H9 (cell line): ENCODE results near the gene ARL16. TPM values are rescaled to one million over a fixed set of nuclear protein-coding genes. Genes with fewer than 3 reads are reported as not detected.

ENCODE experiments used
- DNase-seq: peaks from one replicate; pipeline ENCODE4 v3.0.0-alpha.2; 2017
- H2AFZ ChIP-seq: one replicate; pipeline ENCODE4 v1.6.1; 2013; ENCODE audit warnings: mild to moderate bottlenecking, low read length, control low read depth, moderate library complexity
- H2AK5ac ChIP-seq: 2 replicates; pipeline ENCODE4 v1.6.1; 2013; ENCODE audit warnings: low read length, control low read depth, mixed read lengths; ENCODE audit not compliant: insufficient read length
- H2BK120ac ChIP-seq: one replicate; pipeline ENCODE4 v1.6.1; 2013; ENCODE audit warnings: low read depth, mild to moderate bottlenecking, low read length, control low read depth, inconsistent platforms; ENCODE audit not compliant: poor library complexity, severe bottlenecking
- H2BK12ac ChIP-seq: 2 replicates; pipeline ENCODE4 v1.6.1; 2013; ENCODE audit warnings: low read length, control low read depth, mixed read lengths, low read depth; ENCODE audit not compliant: insufficient read length
- H2BK15ac ChIP-seq: 2 replicates; pipeline ENCODE4 v1.6.1; 2013; ENCODE audit warnings: low read depth, low read length, control low read depth
- H2BK20ac ChIP-seq: one replicate; pipeline ENCODE4 v1.6.1; 2013; ENCODE audit warnings: low read depth, mild to moderate bottlenecking, low read length, control low read depth, inconsistent platforms; ENCODE audit not compliant: poor library complexity, severe bottlenecking
- H2BK5ac ChIP-seq: 2 replicates; pipeline ENCODE4 v1.6.1; 2013; ENCODE audit warnings: low read length, control low read depth, mixed read lengths; ENCODE audit not compliant: insufficient read length
- H3K14ac ChIP-seq: 2 replicates; pipeline ENCODE4 v1.6.1; 2013; ENCODE audit warnings: low read length, control low read depth; ENCODE audit not compliant: insufficient read depth
- H3K18ac ChIP-seq: 2 replicates; pipeline ENCODE4 v1.6.1; 2013; ENCODE audit warnings: low read depth, mild to moderate bottlenecking, mixed read lengths, low read length, control low read depth; ENCODE audit not compliant: insufficient read length
- H3K23ac ChIP-seq: 2 replicates; pipeline ENCODE4 v1.6.1; 2013; ENCODE audit warnings: low read length, control low read depth, mixed read lengths, low read depth; ENCODE audit not compliant: insufficient read length
- H3K23me2 ChIP-seq: 2 replicates; pipeline ENCODE4 v1.6.1; 2013; ENCODE audit warnings: low read depth, mild to moderate bottlenecking, mixed read lengths, low read length, control low read depth; ENCODE audit not compliant: insufficient read length, poor library complexity, severe bottlenecking
- H3K27ac ChIP-seq: 2 replicates; pipeline ENCODE4 v1.5.1; 2013; ENCODE audit warnings: low read length, control low read depth, mixed read lengths, low read depth; ENCODE audit not compliant: insufficient read length
- H3K27me3 ChIP-seq: 2 replicates; pipeline ENCODE4 v1.6.1; 2013; ENCODE audit warnings: low read length, control low read depth, inconsistent platforms; ENCODE audit not compliant: insufficient read depth
- H3K4ac ChIP-seq: 2 replicates; pipeline ENCODE4 v1.6.1; 2013; ENCODE audit warnings: low read depth, mild to moderate bottlenecking, control low read depth, inconsistent platforms, low read length, moderate library complexity
- H3K4me1 ChIP-seq: 2 replicates; pipeline ENCODE4 v1.6.1; 2013; ENCODE audit warnings: low read length, control low read depth, inconsistent platforms; ENCODE audit not compliant: insufficient read depth
- H3K4me2 ChIP-seq: 2 replicates; pipeline ENCODE4 v1.6.1; 2013; ENCODE audit warnings: low read length, control low read depth, mixed read lengths; ENCODE audit not compliant: insufficient read length, insufficient read depth
- H3K56ac ChIP-seq: 2 replicates; pipeline ENCODE4 v1.6.1; 2013; ENCODE audit warnings: low read depth, mild to moderate bottlenecking, mixed read lengths, low read length, control low read depth; ENCODE audit not compliant: insufficient read length
- H3K79me1 ChIP-seq: 2 replicates; pipeline ENCODE4 v1.6.1; 2013; ENCODE audit warnings: low read depth, mild to moderate bottlenecking, moderate library complexity, low read length, control low read depth, inconsistent platforms; ENCODE audit not compliant: insufficient read depth, poor library complexity, severe bottlenecking
- H3K79me2 ChIP-seq: 2 replicates; pipeline ENCODE4 v1.6.1; 2013; ENCODE audit warnings: low read length, control low read depth, inconsistent platforms; ENCODE audit not compliant: insufficient read depth
- H3K9ac ChIP-seq: 2 replicates; pipeline ENCODE4 v1.6.1; 2013; ENCODE audit warnings: low read length, control low read depth, mixed read lengths; ENCODE audit not compliant: insufficient read length; ENCODE audit errors: extremely low read depth
- H3K9me3 ChIP-seq: one replicate; pipeline ENCODE4 v1.6.1; 2013; ENCODE audit warnings: low read depth, low read length, inconsistent platforms; ENCODE audit not compliant: control insufficient read depth
- H3T11ph ChIP-seq: one replicate; pipeline ENCODE4 v1.6.1; 2013; ENCODE audit warnings: mild to moderate bottlenecking, low read length, control low read depth, inconsistent platforms
- H4K20me1 ChIP-seq: one replicate; pipeline ENCODE4 v1.6.1; 2013; ENCODE audit not compliant: control insufficient read depth, insufficient read length, insufficient read depth
- H4K5ac ChIP-seq: 2 replicates; pipeline ENCODE4 v1.6.1; 2013; ENCODE audit warnings: low read depth, mild to moderate bottlenecking, mixed read lengths, low read length, control low read depth; ENCODE audit not compliant: insufficient read length
- H4K8ac ChIP-seq: replicated peaks from 2 replicates; pipeline ENCODE4 v1.6.1; 2013; ENCODE audit warnings: low read length, control low read depth, mixed read lengths, low read depth; ENCODE audit not compliant: insufficient read length
- H4K91ac ChIP-seq: 2 replicates; pipeline ENCODE4 v1.6.1; 2013; ENCODE audit warnings: low read depth, mild to moderate bottlenecking, moderate library complexity, mixed read lengths, low read length, control low read depth; ENCODE audit not compliant: insufficient read length
- H3K27ac Mint-ChIP-seq, 3 experiments: 2 replicates in 2 of 3; 3 replicates in 1 of 3; pipeline ENCODE4 v1.8.0; 2020 to 2021; ENCODE audit warnings: mixed read lengths in 3 of 3, mild to moderate bottlenecking in 1 of 3, moderate library complexity in 1 of 3
- H3K27me3 Mint-ChIP-seq: 2 replicates; pipeline ENCODE4 v1.8.0; 2021; ENCODE audit warnings: low read depth, mild to moderate bottlenecking, moderate library complexity, mixed read lengths
- H3K36me3 Mint-ChIP-seq, 3 experiments: 2 replicates in 2 of 3; 3 replicates in 1 of 3; pipeline ENCODE4 v1.8.0; 2020 to 2021; ENCODE audit warnings: low read depth in 3 of 3, mixed read lengths in 3 of 3; ENCODE audit not compliant: insufficient read depth in 1 of 3
- H3K4me1 Mint-ChIP-seq, 2 experiments: 2 replicates each; pipeline ENCODE4 v1.8.0; 2020; ENCODE audit warnings: mixed read lengths in 2 of 2
- H3K4me3 Mint-ChIP-seq, 2 experiments: 2 replicates in 1 of 2; 3 replicates in 1 of 2; pipeline ENCODE4 v1.8.0; 2020 to 2021; ENCODE audit warnings: mild to moderate bottlenecking in 2 of 2, mixed read lengths in 2 of 2, moderate library complexity in 1 of 2
- H3K9me3 Mint-ChIP-seq, 2 experiments: 2 replicates in 1 of 2; 3 replicates in 1 of 2; pipeline ENCODE4 v1.8.0; 2020; ENCODE audit warnings: mild to moderate bottlenecking in 2 of 2, mixed read lengths in 2 of 2, moderate library complexity in 1 of 2
- WGBS: extraction: QIAGEN DNeasy Blood & Tissue Kit; methylation state at CpG from one replicate; pipeline ENCODE4 v1.1.7; 2013; ENCODE audit warnings: missing lambda C conversion rate, low lambda C conversion rate, mixed read lengths; ENCODE audit not compliant: insufficient read length; ENCODE audit errors: extremely low coverage; 5-methylcytosine and 5-hydroxymethylcytosine counted together
- total RNA-seq: library from RNA; stranded (reverse); gene quantifications from 2 replicates; pipeline ENCODE4 v1.2.1, GENCODE V29; 2021
- TF ChIP-seq, protein P1 (sequence below): fragments of 200-600 bp; sonication (generic); conservative IDR thresholded peaks from 3 replicates; pipeline ENCODE4 v1.8.0; 2021; ENCODE audit warnings: antibody characterized with exemption, mild to moderate bottlenecking

Gene ARL16
- total RNA-seq, 1 experiment from 2014 or later: 58.6 TPM

DNA sequence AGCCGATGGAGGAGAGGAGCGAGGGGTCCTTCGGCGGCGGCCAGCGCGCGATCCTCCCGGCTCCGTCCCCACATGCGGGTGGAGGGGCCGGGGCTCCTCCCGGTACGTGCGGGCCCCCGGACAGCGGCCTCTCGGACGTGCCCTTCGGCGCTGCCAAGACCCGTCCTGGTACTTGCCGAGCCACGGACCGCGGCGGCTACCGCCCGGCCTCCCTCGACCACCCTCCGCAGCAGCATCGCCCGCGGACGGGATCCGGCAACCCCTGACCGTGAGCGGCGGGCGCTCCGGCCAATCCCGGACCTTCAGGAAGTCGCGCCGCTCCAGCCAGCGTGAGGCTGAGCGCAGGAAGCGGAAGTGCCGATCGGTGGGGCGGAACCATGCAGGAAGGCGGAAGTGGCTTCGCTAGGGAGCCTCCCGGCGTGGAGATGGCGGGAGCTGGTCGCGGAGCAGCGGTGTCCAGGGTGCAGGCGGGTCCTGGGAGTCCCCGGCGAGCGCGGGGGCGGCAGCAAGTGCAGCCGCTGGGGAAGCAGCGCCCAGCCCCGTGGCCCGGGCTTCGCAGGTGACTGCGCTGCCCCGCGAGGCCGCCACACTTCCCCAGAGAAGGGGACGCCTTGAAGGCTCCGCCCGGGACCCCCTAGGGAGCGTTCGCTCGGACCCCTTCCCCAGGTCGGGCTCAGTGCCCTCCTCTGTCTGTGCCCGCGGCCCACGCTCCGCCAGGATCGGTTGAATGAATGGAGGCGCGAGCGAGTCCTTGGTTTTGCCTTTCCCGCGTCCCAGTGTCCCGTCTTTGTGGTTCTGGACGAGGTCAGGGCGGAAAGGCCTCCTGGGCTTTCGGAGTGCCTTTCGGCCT is 17.0 kb downstream of the ARL16 start, which contains the start of the genes CCDC137 and OXLD1:
Gene CCDC137 (plus strand): TSS at position 396 of the 850 bp plus-strand sequence. CDS start 30 bp downstream, at position 426.
Gene OXLD1 (minus strand): TSS at position 264 of the 850 bp plus-strand sequence. CDS start 28 bp downstream, at position 236.
- Mint-ChIP-seq H3K36me3 (peaks cover 31 to 53% (median 53%) of the 10 kb centered on the region in 3 experiments; a peak in 6 of 7 replicates), H3K9me3 (no peaks in the 10 kb centered on the region), H3K4me3 (peak within 1 kb of the TSS; percentile 97), H3K27me3 (no peaks in the 10 kb centered on the region), H3K27ac (peak within 1 kb of the TSS; percentile 87 to 98 (median 92); a peak in 6 of 7 replicates), H3K4me1 (peaks cover 18 to 19% of the 10 kb centered on the region in 2 experiments)
- Histone ChIP-seq H2BK15ac (no peak within 1 kb of the TSS; the same call in 1 of the 2 replicates), H3K23ac (no peak within 1 kb of the TSS), H4K20me1 (no peaks in the 10 kb centered on the region), H2BK120ac (no peak within 1 kb of the TSS), H3K56ac (no peak within 1 kb of the TSS), H2AFZ (no peak within 1 kb of the TSS), H3K27ac (no peak within 1 kb of the TSS), H3K4ac (no peak within 1 kb of the TSS), H3T11ph (no peak within 1 kb of the TSS), H4K8ac (no peak within 1 kb of the TSS), H4K5ac (peak within 1 kb of the TSS; percentile 94), H3K27me3 (no peaks in the 10 kb centered on the region), H4K91ac (no peak within 1 kb of the TSS), H2BK5ac (no peak within 1 kb of the TSS), H3K9me3 (no peaks in the 10 kb centered on the region), H3K23me2 (peaks cover 3% of the 10 kb centered on the region), H2AK5ac (no peak within 1 kb of the TSS), H3K14ac (peak within 1 kb of the TSS; percentile 58), H3K4me2 (peak within 1 kb of the TSS; percentile 89), H2BK20ac (no peak within 1 kb of the TSS), H3K79me2 (peaks cover 4% of the 10 kb centered on the region; the same call in 1 of the 2 replicates), H3K4me1 (peaks cover 2% of the 10 kb centered on the region; the same call in 1 of the 2 replicates), H3K9ac (peak within 1 kb of the TSS; percentile 86), H2BK12ac (no peak within 1 kb of the TSS), H3K79me1 (peaks cover 10% of the 10 kb centered on the region), H3K18ac (no peak within 1 kb of the TSS)
- peak; percentile 99 for DNase-seq
- no CpG with 5 or more reads among the region's 96 CpGs for WGBS
- TF ChIP-seq, protein P1, sequence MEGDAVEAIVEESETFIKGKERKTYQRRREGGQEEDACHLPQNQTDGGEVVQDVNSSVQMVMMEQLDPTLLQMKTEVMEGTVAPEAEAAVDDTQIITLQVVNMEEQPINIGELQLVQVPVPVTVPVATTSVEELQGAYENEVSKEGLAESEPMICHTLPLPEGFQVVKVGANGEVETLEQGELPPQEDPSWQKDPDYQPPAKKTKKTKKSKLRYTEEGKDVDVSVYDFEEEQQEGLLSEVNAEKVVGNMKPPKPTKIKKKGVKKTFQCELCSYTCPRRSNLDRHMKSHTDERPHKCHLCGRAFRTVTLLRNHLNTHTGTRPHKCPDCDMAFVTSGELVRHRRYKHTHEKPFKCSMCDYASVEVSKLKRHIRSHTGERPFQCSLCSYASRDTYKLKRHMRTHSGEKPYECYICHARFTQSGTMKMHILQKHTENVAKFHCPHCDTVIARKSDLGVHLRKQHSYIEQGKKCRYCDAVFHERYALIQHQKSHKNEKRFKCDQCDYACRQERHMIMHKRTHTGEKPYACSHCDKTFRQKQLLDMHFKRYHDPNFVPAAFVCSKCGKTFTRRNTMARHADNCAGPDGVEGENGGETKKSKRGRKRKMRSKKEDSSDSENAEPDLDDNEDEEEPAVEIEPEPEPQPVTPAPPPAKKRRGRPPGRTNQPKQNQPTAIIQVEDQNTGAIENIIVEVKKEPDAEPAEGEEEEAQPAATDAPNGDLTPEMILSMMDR: no peak
